Adipocyte (in vitro differentiated cells): ENCODE data around the gene MAPKAP1.

ENCODE experiments used
- DNase-seq: peaks from one replicate; pipeline ENCODE4 v3.0.0-alpha.2; 2015; ENCODE audit warnings: low read depth
- H3K27me3 ChIP-seq: replicated peaks from 2 replicates; pipeline ENCODE4 v1.7.0; 2013; ENCODE audit warnings: mild to moderate bottlenecking, low read length, moderate library complexity; ENCODE audit not compliant: control insufficient read depth, insufficient read depth
- H3K36me3 ChIP-seq: 2 replicates; pipeline ENCODE4 v1.7.0; 2013; ENCODE audit warnings: low read length, mild to moderate bottlenecking, moderate library complexity; ENCODE audit not compliant: control insufficient read depth, insufficient read depth, severe bottlenecking
- H3K4me1 ChIP-seq: 2 replicates; pipeline ENCODE4 v1.7.0; 2013; ENCODE audit warnings: mild to moderate bottlenecking, low read length, moderate library complexity; ENCODE audit not compliant: control insufficient read depth, insufficient read depth
- H3K4me3 ChIP-seq: 2 replicates; pipeline ENCODE4 v1.7.0; 2013; ENCODE audit warnings: mild to moderate bottlenecking, low read length, moderate library complexity
- H3K9ac ChIP-seq: 2 replicates; pipeline ENCODE4 v1.7.0; 2013; ENCODE audit warnings: mild to moderate bottlenecking, low read length, moderate library complexity
- H3K9me3 ChIP-seq: 2 replicates; pipeline ENCODE4 v1.7.0; 2013; ENCODE audit warnings: mild to moderate bottlenecking, low read length, moderate library complexity; ENCODE audit not compliant: control insufficient read depth

Gene MAPKAP1

GRCh38 chr9:125706651-125707471 lies at the start of gene MAPKAP1:
MAPKAP1 (minus strand) TSS chr9:125707208; CDS start chr9:125672574, 34,634 bp downstream.
- no peaks in the 10 kb centered on the region for H3K36me3 ChIP-seq
- H3K27me3 ChIP-seq = no peaks in the 10 kb centered on the region
- peak; percentile 98 for DNase-seq
- H3K4me3 ChIP-seq = peak within 1 kb of the TSS; percentile 90
- H3K9me3 ChIP-seq = no peaks in the 10 kb centered on the region
- H3K9ac ChIP-seq = peak within 1 kb of the TSS; percentile 96
- peaks cover 23% of the 10 kb centered on the region for H3K4me1 ChIP-seq

- H3K9ac ChIP-seq = no peak overlapping the region
- H3K9me3 ChIP-seq = no peaks in the 10 kb centered on the region
- no peaks in the 10 kb centered on the region for H3K27me3 ChIP-seq
- peaks cover 26% of the 10 kb centered on the region for H3K4me1 ChIP-seq
- H3K36me3 ChIP-seq = no peaks in the 10 kb centered on the region
- DNase-seq = no peak
- H3K4me3 ChIP-seq = no peak overlapping the region
These were observed 49.5 kb upstream of the MAPKAP1 start for GRCh38 chr9:125756518-125756917.

GRCh38 chr9:125755340-125755739 lies 48.3 kb upstream of the MAPKAP1 start:
- DNase-seq = no peak
- Histone ChIP-seq H3K36me3 (no peaks in the 10 kb centered on the region), H3K9me3 (no peaks in the 10 kb centered on the region), H3K9ac (no peak overlapping the region), H3K4me3 (no peak overlapping the region), H3K4me1 (peaks cover 31% of the 10 kb centered on the region), H3K27me3 (no peaks in the 10 kb centered on the region)

GRCh38 chr9:125754096-125754495 lies 47.1 kb upstream of the MAPKAP1 start:
- H3K9me3 ChIP-seq = no peaks in the 10 kb centered on the region
- H3K36me3 ChIP-seq = no peaks in the 10 kb centered on the region
- no peak for DNase-seq
- H3K4me3 ChIP-seq = no peak overlapping the region
- H3K4me1 ChIP-seq = peaks cover 36% of the 10 kb centered on the region
- H3K9ac ChIP-seq = no peak overlapping the region
- no peaks in the 10 kb centered on the region for H3K27me3 ChIP-seq

- peaks cover 34% of the 10 kb centered on the region for H3K4me1 ChIP-seq
- no peaks in the 10 kb centered on the region for H3K36me3 ChIP-seq
- no peak overlapping the region for H3K9ac ChIP-seq
- no peaks in the 10 kb centered on the region for H3K9me3 ChIP-seq
- DNase-seq = no peak
- H3K4me3 ChIP-seq = no peak overlapping the region
- no peaks in the 10 kb centered on the region for H3K27me3 ChIP-seq
These were observed 45.1 kb upstream of the MAPKAP1 start for GRCh38 chr9:125752070-125752628.

GRCh38 chr9:125750627-125751011 lies 43.6 kb upstream of the MAPKAP1 start:
- DNase-seq = peak; percentile 39
- Histone ChIP-seq H3K4me3 (peak overlapping the region; percentile 97), H3K27me3 (no peaks in the 10 kb centered on the region), H3K9ac (peak overlapping the region; percentile 91), H3K36me3 (no peaks in the 10 kb centered on the region), H3K4me1 (peaks cover 28% of the 10 kb centered on the region), H3K9me3 (no peaks in the 10 kb centered on the region)

- Histone ChIP-seq H3K27me3 (no peaks in the 10 kb centered on the region), H3K4me1 (peaks cover 29% of the 10 kb centered on the region), H3K36me3 (no peaks in the 10 kb centered on the region), H3K9ac (peak overlapping the region; percentile 91), H3K4me3 (peak overlapping the region; percentile 97), H3K9me3 (no peaks in the 10 kb centered on the region)
- DNase-seq = peak; percentile 57
These were observed 43.1 kb upstream of the MAPKAP1 start for GRCh38 chr9:125749951-125750626.

- H3K27me3 ChIP-seq = no peaks in the 10 kb centered on the region
- H3K4me3 ChIP-seq = peak overlapping the region; percentile 97
- peak; percentile 15 for DNase-seq
- peaks cover 35% of the 10 kb centered on the region for H3K4me1 ChIP-seq
- no peaks in the 10 kb centered on the region for H3K9me3 ChIP-seq
- H3K36me3 ChIP-seq = no peaks in the 10 kb centered on the region
- H3K9ac ChIP-seq = peak overlapping the region; percentile 91
These were observed 42.4 kb upstream of the MAPKAP1 start for GRCh38 chr9:125749287-125749935.

GRCh38 chr9:125748446-125749099 lies 41.6 kb upstream of the MAPKAP1 start:
- no peaks in the 10 kb centered on the region for H3K27me3 ChIP-seq
- peak; percentile 33 for DNase-seq

GRCh38 chr9:125747765-125748445 lies 40.9 kb upstream of the MAPKAP1 start:
- Histone ChIP-seq H3K9ac (peak overlapping the region; percentile 91), H3K27me3 (no peaks in the 10 kb centered on the region), H3K9me3 (no peaks in the 10 kb centered on the region), H3K36me3 (no peaks in the 10 kb centered on the region), H3K4me1 (peaks cover 36% of the 10 kb centered on the region), H3K4me3 (peak overlapping the region; percentile 97)
- DNase-seq = peak; percentile 64

More at GRCh38 chr9:125748446-125749099, 41.6 kb upstream of the MAPKAP1 start:
- H3K9me3 ChIP-seq = no peaks in the 10 kb centered on the region
- H3K9ac ChIP-seq = peak overlapping the region; percentile 91
- peak overlapping the region; percentile 97 for H3K4me3 ChIP-seq
- H3K4me1 ChIP-seq = peaks cover 36% of the 10 kb centered on the region
- no peaks in the 10 kb centered on the region for H3K36me3 ChIP-seq
